CD4-positive, alpha-beta T cell treated with Interferon alpha-2 for 1 hour (primary cell): ENCODE results near the gene ZPBP2.

ENCODE experiments used
- DNase-seq, 2 donors: peaks; one replicate each; pipeline ENCODE4 v3.0.0-alpha.2; 2020 to 2022

ZPBP2 gene

DNA sequence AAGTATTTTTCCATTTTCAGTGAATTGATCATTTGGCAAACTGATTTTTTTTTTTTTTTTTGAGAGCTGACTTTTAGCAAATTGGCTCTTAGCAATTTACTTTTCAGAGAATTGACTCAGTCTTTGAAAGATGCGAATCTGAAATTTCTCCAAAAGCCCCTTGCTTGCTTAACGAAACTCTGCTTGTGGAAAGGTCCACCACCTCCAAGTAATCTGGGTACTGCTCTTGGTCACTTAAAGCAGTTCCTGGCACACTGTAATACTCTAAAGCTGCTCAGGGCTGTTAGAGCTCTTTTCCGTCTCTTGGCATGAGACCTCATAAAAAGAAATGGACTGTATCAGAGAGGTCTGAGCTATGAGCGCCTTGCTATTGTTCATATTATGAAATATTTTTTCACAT is 47.6 kb downstream of the ZPBP2 start:
- no peak for DNase-seq

DNA sequence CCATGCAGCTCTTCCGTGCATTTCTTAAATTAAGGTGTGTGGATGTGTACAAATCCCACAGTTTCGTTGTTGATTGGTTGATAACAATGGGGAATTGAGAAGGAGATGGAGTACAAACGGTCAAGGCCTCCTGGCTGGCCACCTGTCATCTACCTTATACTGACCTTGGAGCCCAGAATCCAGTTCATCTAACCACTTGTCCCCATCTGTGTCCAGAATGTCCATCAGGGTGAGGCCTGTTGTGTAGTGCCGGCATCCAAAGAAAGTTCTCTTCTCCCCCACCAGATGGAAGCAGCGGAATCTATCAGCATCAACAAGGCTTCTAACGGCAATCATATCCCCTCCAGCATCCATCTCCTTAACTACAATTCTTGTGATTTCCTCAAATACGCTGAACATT is 48.9 kb downstream of the ZPBP2 start:
- no peak for DNase-seq

DNA sequence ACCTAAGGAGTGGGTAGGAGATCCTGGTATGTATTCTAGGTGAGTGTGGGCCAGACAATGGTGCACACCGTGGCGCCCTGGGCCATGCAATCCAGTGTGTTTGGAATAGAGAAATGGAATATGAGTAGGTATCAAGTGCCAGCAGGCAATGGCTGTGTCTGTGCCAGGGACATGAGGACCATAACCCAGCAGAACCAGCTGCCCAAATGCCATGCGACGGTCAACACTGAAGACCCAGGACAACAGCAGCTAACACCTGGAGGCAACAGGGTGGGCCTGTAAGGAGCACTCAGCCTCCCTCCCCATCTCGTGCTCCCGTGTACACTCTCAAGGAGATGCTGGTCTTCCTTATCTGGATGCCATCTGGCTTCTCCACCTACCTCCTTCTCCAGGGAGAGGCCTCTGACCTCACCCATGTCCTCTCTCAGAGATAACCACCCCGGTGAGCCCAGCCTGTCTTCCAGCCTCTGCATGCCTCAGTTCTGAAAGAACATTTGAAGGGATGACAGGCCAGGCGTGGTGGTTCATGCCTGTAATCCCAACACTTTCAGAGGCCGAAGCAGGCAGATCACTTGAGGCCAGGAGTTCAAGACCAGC is 51.2 kb downstream of the ZPBP2 start:
- no peak for DNase-seq

DNA sequence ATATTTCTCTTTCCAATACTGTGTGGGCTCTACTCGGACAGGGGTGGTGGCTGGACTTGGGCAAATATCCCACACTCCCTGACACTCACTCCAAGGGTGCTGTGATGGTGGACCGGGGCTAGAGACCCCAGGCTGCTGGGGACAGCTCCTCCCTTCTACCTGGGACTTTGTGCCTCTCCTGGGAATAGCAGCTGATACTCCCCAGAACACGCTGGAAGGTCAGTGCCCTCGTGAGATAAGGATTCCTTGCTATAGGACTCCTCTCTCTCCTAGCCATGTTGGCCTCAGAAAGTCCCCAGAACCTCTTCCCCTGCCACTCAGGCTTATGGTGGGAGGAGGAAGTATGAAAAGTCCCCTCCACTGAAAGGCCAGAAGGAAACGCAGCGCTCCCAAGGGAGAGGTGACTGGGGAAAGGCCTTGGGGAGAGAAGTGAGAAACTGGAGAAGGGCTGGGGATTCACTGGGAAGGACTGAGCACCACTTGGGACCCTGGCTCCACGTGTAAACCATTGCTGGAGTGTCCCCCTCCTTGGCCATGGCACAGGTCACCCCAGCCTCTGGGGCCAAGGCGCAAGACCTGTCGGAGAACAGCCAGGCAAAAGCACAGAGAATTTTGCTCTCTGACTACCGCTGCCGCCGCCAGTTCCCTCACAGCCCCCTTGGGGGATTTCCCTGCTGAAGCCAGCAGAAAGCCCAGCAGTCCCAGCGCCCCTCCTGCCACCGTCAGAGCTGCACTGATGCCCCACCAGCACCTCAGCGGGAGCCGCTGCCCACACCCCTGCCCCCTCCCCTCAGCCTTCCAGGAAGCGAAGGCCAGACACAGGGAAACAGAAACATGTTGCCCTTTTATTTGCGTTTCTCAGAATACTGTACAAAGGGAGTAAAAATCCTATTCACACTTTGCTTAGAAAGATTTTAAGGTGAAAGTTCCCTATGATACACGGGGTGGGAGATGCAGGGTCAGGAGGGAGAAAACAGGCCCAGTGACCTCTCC is 52.5 kb downstream of the ZPBP2 start:
- DNase-seq = peak; percentile 68 to 82

DNA sequence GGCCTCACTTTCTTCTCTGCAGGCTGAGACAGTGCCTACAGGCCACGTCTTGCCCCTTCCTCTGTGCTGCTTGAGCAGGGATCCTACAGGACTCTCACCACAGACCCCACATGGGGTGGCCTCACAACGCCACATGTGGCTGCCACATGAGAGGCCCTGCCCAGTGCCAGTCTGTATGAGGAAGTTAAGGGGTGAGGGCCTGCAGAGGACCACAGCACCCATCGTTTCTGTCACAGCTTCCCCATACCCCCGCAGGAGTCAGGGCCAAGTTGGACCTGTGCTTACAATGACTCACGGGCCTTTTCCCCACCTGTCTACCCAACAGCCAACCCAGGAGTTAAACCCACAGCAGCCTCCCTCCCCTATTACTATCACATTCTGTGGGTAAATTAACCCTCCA is 53.3 kb downstream of the ZPBP2 start:
- peak in 1 of 2 donors; percentile 23 for DNase-seq

DNA sequence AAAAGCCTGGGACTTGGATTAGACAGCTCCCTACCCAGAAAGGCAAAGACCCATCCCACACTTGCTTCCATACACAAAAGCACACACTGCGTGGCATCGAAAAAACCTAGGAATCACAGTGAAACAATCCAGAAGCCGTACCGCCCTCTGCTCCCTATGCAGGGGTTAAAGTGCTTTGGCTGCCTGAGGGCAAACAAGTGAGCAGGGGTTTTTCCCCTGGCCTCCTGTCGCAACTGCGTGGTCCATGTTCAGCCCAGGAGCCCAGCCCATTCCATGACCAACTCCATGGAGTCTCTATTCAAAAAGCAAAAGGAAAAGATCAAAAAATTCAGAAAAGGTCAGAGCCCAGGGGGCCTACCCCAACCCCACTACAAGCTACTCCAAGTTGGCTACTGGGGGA is 54.0 kb downstream of the ZPBP2 start:
- no peak for DNase-seq

DNA sequence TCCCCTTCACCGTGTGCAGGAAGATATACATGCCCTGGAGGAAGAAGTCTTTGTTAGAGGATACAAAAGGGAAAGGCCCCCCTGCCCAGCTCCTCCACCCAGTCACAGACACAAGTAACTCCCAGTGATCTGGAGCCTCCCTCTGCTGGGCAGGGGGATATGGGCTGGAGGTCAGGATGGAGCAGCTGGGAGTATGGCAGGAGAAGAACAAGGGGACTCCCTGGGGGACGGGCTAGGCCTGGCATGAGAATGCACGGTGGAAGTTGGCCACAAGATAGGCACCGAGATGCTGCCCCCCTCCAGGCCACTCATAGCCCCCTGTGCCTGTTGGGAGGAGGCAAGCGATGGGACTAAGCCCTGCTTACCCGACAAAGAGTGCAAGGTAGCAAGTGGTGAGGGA is 55.2 kb downstream of the ZPBP2 start:
- no peak for DNase-seq

DNA sequence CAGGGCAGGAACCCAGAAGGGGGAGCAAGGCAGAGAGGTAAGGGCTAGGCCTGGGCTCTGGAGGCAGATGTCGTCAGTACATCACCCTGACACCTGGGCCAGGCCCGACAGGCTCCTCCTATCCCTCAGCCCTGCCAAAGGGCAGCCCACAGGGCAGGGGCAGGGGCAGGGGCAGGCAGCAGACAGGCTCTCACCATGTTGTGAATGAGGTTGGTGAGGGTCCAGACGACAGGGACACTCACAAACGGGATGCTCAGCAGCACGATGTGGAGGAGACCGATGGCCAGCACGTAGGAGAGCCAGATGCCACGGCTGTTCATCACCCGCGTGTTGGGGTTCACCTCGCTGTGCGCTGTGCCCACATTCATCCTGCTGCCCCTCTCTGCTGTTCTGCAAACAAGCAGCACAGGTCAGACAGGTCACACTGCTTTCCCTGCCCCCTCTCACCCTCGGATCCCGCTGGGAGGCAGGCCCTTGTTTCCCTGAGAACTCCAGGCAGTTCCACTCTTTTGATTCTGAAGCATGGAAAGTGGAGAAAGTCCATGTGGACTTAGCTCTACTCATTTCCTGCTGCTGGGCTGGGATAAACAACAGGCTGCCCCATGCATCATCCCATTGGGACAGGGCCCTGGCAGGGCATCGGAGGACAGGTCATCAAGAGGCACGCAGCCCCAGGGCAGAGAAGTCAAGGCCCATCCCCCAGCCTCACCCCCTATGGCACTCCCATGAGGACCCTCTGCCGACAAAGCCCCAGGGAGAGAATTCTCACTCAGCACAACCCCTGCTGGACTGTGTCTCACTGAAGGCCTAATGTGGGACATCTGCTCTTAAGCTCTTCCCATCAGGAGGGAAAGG is 56.1 kb downstream of the ZPBP2 start:
- peak in 1 of 2 donors; percentile 13 for DNase-seq

DNA sequence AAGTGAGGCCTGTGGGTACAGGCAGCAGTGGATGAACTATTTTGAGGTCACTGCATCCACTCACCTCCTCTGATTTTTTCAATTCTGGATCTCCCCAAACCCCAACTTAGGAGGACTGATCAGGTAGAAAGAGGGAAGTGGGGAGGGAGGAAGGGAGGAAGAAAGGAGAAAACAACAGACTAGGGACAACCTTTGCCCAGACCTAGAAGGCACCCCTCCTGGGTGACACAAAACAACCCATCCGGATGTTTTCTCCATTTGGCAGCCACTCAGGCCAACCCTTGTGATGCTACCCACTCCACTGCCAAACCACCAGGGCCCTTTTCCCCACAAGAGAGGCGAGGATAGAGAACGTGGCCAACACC is 56.7 kb downstream of the ZPBP2 start:
- DNase-seq = peak in 1 of 2 donors; percentile 21

DNA sequence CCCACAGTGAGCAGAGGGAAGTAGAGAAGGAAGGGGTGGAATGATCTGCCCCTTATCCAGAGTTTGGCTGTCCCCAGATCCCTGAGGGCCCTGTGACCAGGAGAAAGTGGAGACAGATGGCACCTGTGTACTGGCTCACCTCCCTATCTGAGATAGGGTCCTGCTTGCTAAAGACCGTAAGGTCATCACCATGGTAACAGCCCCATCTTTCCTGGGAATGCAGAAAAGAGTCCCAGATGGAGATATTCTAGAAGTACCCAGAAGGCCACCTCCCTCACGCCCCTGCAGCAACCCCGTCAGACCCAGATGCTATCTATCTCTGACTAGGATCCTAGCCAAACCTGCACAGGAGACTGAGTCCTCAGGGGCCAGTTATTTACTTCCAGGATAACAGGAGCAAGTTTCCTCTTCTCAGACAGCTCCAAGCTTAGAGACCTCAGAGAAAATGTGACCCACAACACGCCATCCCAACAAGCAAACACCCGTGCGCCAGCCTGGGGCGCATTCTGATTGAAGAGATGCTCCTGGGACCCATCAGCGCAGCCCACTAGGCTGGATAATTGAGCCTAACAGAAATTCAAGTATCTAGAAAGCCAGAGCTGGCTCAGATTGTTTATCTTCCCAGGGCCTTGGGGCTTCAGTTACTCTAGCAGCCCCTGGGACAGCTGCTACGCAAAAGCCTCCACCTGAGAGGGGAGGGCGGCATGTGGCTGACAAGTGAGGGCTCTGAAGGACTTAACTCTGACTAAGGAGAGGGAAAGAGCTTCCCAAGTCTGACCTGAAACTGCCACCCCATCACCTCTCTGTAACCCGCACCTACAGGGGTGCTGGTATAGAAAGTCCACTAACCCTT is 57.5 kb downstream of the ZPBP2 start:
- DNase-seq = no peak

DNA sequence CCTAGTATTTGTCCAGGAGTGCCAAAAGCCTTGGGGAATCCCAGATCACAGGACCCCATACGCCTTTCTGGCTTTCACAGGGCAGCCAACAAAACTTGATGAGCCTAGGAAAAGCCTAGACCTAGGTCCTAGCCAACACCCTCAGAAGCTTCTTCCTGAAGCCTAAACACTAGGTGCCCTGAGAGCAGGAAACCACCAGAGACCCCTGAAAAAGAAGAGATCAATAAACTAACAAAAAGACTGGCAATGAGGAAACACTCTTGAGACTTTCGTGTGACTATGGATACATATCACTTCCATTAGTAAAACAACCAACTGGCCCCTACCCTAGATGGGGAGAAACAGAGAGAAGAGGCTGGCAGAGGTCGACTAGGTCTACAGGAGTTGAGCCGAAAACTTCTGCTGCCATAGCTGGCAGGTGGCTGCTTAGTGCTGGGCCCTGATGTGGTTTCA is 58.2 kb downstream of the ZPBP2 start:
- peak in 1 of 2 donors; percentile 38 for DNase-seq

DNA sequence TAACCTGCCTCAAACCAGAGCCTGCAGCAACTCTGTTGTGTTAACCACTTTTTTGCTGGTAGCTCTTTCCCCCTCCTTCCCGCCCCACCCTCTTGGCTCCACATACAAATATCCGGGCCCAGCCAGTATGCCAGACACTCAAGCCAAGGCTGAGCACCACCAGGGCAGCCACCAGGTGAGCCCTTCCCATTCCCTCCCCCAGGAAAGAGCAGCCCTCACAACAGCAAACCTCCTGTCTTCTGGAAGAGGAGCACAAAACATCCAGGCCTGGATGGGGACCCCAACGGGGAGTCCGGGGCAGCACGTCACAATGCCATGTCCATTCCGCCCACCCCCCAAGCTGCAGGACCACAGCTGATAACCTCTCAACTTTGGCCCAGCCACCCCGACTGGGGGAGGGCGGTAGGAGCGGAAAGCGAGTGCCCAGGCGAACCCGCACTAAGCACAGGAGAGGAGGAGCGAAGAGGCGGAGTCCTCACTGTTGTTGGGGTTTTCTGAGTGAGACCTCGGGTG is 58.6 kb downstream of the ZPBP2 start:
- DNase-seq = peak; percentile 21 to 77
